HG03575 (cell line): ENCODE results near the gene CIB4.

ENCODE experiments used
- ATAC-seq: cut with Tn5 transposase; IDR thresholded peaks from one replicate; pipeline ENCODE4 v1.9.1; 2021; ENCODE audit not compliant: unreplicated experiment, insufficient number of reproducible peaks, low FRiP score; ENCODE audit errors: extremely low read depth

The CIB4 gene

GRCh38 chr2:26640781-26641564, at the start of gene CIB4:
Gene CIB4, minus strand, starts transcription at chr2:26641366. Its CDS starts 52 bp downstream, at chr2:26641314.
- ATAC-seq, result no peak

DNA sequence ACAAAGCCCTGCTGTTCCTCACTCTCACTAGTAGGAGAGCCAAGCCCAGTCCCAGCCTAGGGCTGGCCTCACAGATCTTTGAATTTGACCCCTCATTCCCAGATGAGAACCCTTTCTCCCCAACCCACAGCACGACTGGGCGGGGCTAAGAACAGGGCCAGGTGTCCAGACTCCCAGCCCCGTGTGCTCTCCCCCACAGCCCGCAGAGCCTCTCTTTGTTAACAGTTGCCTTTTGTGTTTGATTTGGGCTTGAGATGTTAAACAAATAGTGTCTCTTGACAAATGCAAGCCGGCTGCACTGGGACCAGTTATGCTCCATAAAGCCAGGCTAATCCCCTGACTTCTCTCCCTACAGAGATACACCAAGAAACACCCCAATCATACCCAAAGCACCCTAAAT, 46.6 kb upstream of the CIB4 start:
- no peak for ATAC-seq

- no peak for ATAC-seq
Measured at GRCh38 chr2:26687328-26687727, 46.2 kb upstream of the CIB4 start.

DNA sequence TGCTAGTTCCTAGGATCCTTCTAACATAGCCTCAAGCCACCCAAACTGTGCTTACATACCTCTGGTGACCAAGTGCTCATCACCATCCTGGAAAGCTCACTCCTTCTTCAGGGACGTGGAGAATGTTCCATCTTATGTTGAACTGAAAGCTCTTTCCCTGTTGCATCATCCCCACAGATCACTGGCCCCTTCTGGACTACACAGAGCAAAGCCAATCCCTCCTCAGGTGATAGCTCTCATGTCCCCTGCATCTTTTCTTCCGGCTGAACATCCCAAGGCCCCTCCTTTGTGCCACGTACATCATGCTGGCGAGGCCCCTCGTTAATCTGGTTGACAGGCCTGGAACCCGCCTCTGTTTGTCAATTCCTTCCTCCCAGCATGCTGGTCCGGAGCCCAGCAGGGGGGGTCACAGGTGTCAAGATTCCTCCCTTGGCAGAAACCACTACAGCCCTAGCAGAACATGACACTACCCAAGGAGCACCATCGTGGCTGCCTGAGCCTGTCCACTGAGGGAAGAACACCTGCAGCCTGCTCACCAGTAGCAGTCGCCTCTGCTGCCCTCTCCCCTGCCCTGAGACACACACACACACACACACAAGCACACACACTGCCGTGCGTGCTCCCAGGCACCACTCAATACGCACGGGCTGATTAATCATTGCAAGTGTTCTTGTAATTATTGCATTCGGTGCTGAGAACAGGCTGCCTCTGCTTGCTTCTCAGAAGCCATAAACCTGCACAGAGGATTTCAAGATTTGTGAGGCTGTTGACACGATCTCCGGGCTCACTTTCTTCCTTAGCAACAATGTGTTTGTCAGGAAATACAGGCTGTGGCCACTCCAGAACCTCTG, 45.0 kb upstream of the CIB4 start:
- ATAC-seq, result no peak

GRCh38 chr2:26685341-26685740, 44.2 kb upstream of the CIB4 start:
- no peak for ATAC-seq

DNA sequence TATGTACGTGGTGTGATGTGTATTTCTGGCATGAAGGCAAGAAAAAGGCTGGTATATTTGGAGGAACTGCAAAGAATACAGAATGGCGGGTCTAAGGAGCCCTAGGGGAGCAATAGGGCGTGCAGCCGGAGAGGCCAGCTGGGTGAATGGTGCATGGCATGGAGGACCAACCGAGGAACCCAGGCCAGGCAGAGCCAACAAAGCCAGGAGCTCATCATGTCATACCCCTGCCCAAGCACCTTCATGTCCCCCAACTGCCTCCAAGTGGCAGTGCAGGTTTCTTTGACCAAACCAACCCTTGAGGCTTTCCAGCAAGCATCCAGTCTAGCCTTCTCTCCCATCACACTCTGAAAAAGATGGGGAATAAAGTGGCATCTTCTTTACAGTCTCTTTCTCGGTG, 42.4 kb upstream of the CIB4 start:
- no peak for ATAC-seq

- ATAC-seq, result no peak
Measured at GRCh38 chr2:26682155-26682554, 41.0 kb upstream of the CIB4 start.

GRCh38 chr2:26681656-26682055, 40.5 kb upstream of the CIB4 start:
- ATAC-seq, result no peak

DNA sequence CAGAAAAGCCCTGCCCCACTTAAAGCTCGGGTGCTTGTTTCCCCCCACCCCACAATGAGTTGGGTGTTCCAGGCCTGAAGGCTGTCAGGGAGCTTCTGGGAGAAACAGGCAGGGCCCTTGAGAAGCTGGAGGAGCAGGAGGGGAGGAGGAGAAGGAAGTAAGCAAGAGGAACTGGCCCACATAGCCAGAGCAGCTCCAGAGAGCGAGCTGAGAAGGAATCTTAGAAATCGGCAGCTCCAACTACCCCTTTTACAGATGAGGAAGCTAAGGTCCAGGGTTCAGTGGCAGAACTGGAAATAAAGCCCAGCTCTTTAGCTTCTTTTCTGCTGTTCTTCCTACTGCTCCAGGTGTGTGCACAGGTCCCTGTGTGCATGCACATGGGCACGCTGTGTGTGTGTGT, 38.7 kb upstream of the CIB4 start:
- no peak for ATAC-seq

GRCh38 chr2:26678035-26678434, 36.9 kb upstream of the CIB4 start:
- no peak for ATAC-seq

DNA sequence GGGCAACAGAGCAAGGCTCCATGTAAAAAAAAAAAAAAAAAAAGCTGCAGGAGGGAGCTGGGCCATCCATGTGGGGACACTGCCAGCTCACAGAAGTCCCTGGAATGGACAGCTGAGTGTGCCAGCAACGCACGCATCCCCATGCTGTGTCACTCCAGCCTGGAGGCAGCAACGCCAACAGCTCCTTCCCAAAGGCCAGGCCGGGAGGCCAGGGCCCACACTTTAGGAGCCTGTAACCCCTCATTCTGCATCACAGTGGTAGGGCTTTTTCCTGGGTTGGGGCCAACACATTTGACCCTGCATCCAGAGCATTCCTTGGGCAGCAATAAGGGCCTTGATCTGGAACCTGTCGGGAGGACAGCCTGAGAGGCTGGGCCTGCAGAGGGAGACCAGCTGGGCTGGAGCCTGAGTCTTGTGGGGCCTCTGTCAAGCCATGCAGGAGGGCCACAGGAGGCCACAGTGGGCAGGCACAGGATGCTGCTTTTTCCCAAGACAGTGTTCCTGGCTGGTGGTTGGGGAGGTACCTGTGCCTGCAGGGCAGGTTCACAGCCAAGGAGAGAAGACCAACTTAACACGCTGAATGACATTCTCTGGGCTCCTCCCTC, 34.6 kb upstream of the CIB4 start:
- no peak for ATAC-seq

DNA sequence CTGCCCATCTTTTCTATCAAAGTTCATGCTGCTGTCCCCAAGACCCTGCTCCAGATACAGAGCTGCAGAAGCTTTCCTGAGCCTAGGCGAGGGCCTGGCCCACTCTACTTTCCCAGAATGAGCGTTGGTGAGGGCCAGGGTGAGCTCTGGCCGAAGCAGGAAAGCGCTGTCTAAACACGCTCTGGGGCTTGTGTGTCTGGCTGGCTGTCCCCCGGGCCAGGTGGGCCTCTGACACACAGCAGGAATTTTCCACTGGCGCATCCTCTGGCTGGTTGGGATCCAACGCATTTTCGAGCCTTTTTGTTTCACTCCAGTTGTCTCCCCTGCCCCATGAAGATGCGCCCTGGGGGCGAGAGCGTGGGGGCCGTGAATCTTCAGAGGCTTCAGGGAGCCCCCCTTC, 33.6 kb upstream of the CIB4 start:
- ATAC-seq, result no peak

GRCh38 chr2:26674002-26674751, 33.0 kb upstream of the CIB4 start:
- ATAC-seq, result no peak

DNA sequence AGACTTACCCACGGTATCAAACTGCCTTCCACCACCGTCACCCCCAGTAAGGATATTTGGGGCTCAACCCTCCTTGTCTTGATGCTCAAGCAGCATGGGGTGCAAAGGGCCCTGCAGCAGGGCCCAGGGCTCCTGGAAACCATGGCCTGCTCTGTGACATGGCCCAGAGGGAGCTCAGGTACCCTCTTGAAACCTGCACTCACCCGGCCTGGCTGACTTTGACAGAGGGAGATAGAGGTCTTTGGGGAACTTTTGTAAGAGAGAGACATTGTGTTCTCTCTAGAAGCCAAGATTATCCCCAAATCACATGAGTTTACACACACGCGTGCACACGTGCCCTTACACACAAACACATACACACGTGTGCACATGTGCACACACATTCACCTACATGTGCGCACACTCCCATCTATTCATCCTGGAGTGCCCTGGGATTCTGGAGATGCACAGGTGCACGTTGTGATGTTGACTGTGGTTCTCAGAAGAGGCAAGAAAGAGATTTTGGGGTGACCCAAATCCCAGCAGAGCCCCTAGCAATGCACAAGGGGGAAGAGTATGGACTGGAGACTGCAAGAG, 31.7 kb upstream of the CIB4 start:
- no peak for ATAC-seq

DNA sequence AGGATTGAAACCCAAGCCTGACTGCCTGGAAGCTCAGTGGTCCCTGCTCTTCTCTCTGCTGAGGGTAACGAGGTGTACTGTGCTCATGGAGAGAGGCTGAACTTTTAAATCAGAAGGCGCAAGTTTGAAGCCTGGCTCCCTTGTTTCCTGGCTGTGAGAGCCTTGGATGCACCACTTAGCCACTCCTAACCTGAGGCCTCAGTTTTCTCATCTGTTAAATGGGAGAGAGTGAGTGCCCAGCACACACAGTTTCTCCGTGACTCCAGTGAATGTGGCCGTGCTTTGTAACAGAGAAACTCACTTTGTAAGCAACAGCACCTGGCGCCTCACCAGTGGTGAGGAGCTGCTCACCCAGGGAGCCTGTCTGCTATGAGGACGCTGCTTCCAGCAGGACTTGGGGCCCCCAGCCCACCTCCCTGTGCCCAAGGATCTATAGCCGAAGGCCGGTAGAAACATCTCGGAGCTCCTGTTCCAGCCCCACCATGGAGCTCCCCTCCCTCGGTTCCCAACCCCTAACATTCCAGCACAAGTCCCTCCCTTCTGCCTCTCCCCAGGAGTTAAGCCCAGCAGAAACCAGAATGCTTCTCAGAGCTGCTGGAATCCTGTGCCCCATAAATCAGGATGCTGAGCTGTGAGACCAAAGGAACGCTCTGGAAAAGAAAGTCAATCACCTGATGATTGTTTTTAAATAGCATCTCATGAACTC, 31.1 kb upstream of the CIB4 start:
- no peak for ATAC-seq

DNA sequence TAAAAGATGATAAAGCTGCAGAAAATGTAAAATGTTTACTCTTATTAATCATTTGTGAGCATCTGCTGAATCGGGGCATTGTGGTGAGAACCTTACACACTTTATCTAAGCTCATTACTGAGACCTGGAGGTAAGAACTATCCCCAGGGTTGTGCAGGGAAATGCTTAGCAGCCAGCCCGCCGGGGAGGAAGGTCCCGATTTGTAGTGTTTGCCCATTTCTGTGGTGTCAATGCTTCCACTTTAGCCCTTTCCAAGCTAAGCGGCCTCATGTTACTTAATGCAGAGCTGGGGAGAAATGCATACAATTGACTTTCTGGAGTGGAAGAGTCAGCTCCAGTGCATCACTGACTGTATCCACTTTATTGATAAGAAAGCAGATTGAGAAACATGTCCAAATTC, 30.5 kb upstream of the CIB4 start:
- ATAC-seq, result no peak

DNA sequence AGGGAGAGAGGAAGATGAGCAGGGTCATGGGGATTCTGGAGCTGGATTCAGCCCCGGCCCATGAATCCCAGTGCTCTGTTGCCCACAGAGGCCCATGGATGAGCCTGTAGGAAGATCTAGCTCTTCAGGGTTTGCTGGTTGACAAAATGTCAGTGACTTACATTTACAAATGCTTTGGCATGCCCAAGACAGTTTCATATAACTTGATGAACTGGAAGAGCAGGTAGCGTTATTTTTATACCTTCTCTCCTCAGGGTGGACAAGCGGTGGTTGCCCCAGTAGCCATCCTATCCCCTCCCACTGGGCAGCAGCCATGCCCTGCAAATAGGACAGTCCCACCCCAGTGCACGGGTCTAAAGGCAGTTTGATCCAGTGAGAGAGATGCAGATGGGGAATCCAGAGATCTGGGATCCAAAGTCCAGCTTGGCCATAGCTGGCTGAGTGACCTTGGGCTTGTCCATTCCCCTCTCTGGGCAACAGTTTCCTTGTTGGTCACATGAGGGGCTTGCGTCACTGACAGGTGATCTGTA, 29.8 kb upstream of the CIB4 start:
- no peak for ATAC-seq

- ATAC-seq, result no peak
Measured at GRCh38 chr2:26670171-26670570, 29.0 kb upstream of the CIB4 start.
